SK-N-SH (cell line): ENCODE results near the gene ATR.
"Not testable (repeated sequence)": the region's sequence is repeated elsewhere in the genome, so short reads cannot be mapped to it uniquely, and the experiment has no call there.

Experiments used
- ELF1 ChIP-seq: IDR thresholded peaks from 2 replicates; pipeline ENCODE4 v1.4.0; 2012
- EP300 ChIP-seq, 2 experiments: IDR thresholded peaks; 2 replicates each; pipeline versions ENCODE4 v1.4.0 to v1.6.1; 2012; ENCODE audit warnings: borderline replicate concordance in 1 of 2, low read depth in 1 of 2, low read length in 1 of 2
- EZH2phosphoT487 ChIP-seq: fragments of 200-600 bp; sonication (generic); IDR thresholded peaks from 2 replicates; pipeline ENCODE4 v1.6.1; 2017; ENCODE audit warnings: low read depth, mixed run types, mild to moderate bottlenecking, antibody characterized with exemption, moderate library complexity, borderline replicate concordance
- GATA2 ChIP-seq: sonication (generic); formaldehyde crosslinking; IDR thresholded peaks from 2 replicates; pipeline ENCODE4 v1.5.0; 2020; ENCODE audit warnings: mild to moderate bottlenecking, missing genetic modification reagents
- MEF2A ChIP-seq: IDR thresholded peaks from 2 replicates; pipeline ENCODE4 v1.4.0; 2012; ENCODE audit warnings: low read depth, borderline replicate concordance
- POLR2AphosphoS5 ChIP-seq: IDR thresholded peaks from 2 replicates; pipeline ENCODE4 v1.6.1; 2012; ENCODE audit warnings: low read depth, low read length
- RAD21 ChIP-seq: IDR thresholded peaks from 2 replicates; pipeline ENCODE4 v1.6.1; 2012; ENCODE audit warnings: mild to moderate bottlenecking, low read length
- REST ChIP-seq: IDR thresholded peaks from 2 replicates; pipeline ENCODE4 v1.6.1; 2012; ENCODE audit warnings: mild to moderate bottlenecking, low read depth, low read length, moderate library complexity
- RFX5 ChIP-seq: IDR thresholded peaks from 2 replicates; pipeline ENCODE4 v1.6.1; 2012; ENCODE audit warnings: mild to moderate bottlenecking, improper control_type of control experiment, low read length
- SMC3 ChIP-seq: IDR thresholded peaks from 2 replicates; pipeline ENCODE4 v1.6.1; 2012; ENCODE audit warnings: low read depth, low read length, improper control_type of control experiment
- TAF1 ChIP-seq: IDR thresholded peaks from 2 replicates; pipeline ENCODE4 v1.6.1; 2012; ENCODE audit warnings: low read depth, mild to moderate bottlenecking, low read length, moderate library complexity, borderline replicate concordance
- ZBTB33 ChIP-seq: IDR thresholded peaks from 2 replicates; pipeline ENCODE4 v1.4.0; 2012; ENCODE audit warnings: low read depth, borderline replicate concordance
- TF ChIP-seq, protein P1 (sequence below): fragments of 200-600 bp; sonication (generic); IDR thresholded peaks from 2 replicates; pipeline ENCODE4 v1.6.1; 2017; ENCODE audit warnings: antibody characterized with exemption, mild to moderate bottlenecking, moderate library complexity

GRCh38 chr3:142581070-142581469 lies 2.5 kb upstream of the ATR start:
- not testable (repeated sequence) for TF ChIP-seq MEF2A; POLR2AphosphoS5; ELF1; EZH2phosphoT487; ZBTB33; RFX5; REST; SMC3; TAF1; GATA2 (CRISPR knock-in tag); RAD21; EP300 (IDR thresholded peaks at IDR 0.05; ENCODE audit: borderline replicate concordance in 1 of 2, low read depth in 1 of 2, low read length in 1 of 2)
- TF ChIP-seq, protein P1, sequence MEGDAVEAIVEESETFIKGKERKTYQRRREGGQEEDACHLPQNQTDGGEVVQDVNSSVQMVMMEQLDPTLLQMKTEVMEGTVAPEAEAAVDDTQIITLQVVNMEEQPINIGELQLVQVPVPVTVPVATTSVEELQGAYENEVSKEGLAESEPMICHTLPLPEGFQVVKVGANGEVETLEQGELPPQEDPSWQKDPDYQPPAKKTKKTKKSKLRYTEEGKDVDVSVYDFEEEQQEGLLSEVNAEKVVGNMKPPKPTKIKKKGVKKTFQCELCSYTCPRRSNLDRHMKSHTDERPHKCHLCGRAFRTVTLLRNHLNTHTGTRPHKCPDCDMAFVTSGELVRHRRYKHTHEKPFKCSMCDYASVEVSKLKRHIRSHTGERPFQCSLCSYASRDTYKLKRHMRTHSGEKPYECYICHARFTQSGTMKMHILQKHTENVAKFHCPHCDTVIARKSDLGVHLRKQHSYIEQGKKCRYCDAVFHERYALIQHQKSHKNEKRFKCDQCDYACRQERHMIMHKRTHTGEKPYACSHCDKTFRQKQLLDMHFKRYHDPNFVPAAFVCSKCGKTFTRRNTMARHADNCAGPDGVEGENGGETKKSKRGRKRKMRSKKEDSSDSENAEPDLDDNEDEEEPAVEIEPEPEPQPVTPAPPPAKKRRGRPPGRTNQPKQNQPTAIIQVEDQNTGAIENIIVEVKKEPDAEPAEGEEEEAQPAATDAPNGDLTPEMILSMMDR, result not testable (repeated sequence)
